A673 (cell line): ENCODE results near the gene WDR20.

Experiments used
- CTCF ChIP-seq: fragments of 300-800, 200-600 bp; sonication (generic); conservative IDR thresholded peaks from 2 replicates; pipeline ENCODE4 v1.5.1; 2017; ENCODE audit warnings: low read depth, mild to moderate bottlenecking, antibody characterized with exemption, low read length, moderate library complexity, mixed read lengths
- EZH2 ChIP-seq: fragments of 200-600 bp; sonication (generic); IDR thresholded peaks from 2 replicates; pipeline ENCODE4 v1.6.1; 2017; ENCODE audit warnings: borderline replicate concordance, low read depth, mild to moderate bottlenecking, mixed read lengths, antibody characterized with exemption, low read length; ENCODE audit not compliant: poor library complexity, severe bottlenecking

- TF ChIP-seq CTCF = no peak
- TF ChIP-seq EZH2 = no peak
Measured at GRCh38 chr14:102225936-102226335, 86.2 kb downstream of the WDR20 start.
